Epithelial cell of proximal tubule (primary cell): Measurements from ENCODE around the gene FIZ1. TPM values are rescaled to one million over a fixed set of nuclear protein-coding genes. Genes with fewer than 3 reads are reported as not detected.

Experiments
- DNase-seq: peaks from one replicate; pipeline ENCODE4 v3.0.0-alpha.2; 2011; ENCODE audit warnings: low read depth
- H3K4me3 ChIP-seq: 2 replicates; pipeline ENCODE4 v1.5.1; 2011; ENCODE audit warnings: low read depth, mild to moderate bottlenecking, low read length
- CTCF ChIP-seq: conservative IDR thresholded peaks from 2 replicates; pipeline ENCODE4 v1.5.1; 2012; ENCODE audit warnings: low read depth, mild to moderate bottlenecking, low read length
- total RNA-seq: library from RNA; depleted of rRNA; stranded (reverse); fragments of >200 nt; gene quantifications from 2 replicates; pipeline ENCODE4 v1.2.3, GENCODE V29; 2015

FIZ1 gene
- total RNA-seq, 1 donor from 2014 or later: 9.7 TPM

- no peak for DNase-seq
- peak within 1 kb of the TSS; percentile 86 for H3K4me3 ChIP-seq
- TF ChIP-seq CTCF: peak; percentile 88
These were observed 6.5 kb upstream of the FIZ1 start, which contains the start of gene ZNF865 for GRCh38 chr19:55605637-55606470. ZNF865 (plus strand) TSS chr19:55605647; CDS start chr19:55613619, 7,972 bp downstream.

- peak overlapping the region; percentile 86 for H3K4me3 ChIP-seq
- TF ChIP-seq CTCF: no peak
- no peak for DNase-seq
These were observed 5.9 kb upstream of the FIZ1 start for GRCh38 chr19:55605207-55605636.

- no peak for TF ChIP-seq CTCF
- DNase-seq: no peak
- no peak overlapping the region for H3K4me3 ChIP-seq
These were observed 4.4 kb upstream of the FIZ1 start for GRCh38 chr19:55603581-55604292.

GRCh38 chr19:55603115-55603514 lies 3.8 kb upstream of the FIZ1 start:
- H3K4me3 ChIP-seq: no peak overlapping the region
- TF ChIP-seq CTCF: no peak
- no peak for DNase-seq

GRCh38 chr19:55602104-55603001 lies 3.0 kb upstream of the FIZ1 start:
- TF ChIP-seq CTCF: no peak
- no peak for DNase-seq
- H3K4me3 ChIP-seq: no peak overlapping the region

- no peak for DNase-seq
- H3K4me3 ChIP-seq: peak overlapping the region; percentile 82
- TF ChIP-seq CTCF: no peak
These were observed 1.8 kb upstream of the FIZ1 start for GRCh38 chr19:55601084-55601483.
